OCI-LY3 (cell line): ENCODE data around the gene LAG3.

Experiments used
- H2AFZ ChIP-seq: fragments of 200-600, 300-600 bp; shearing (Covaris generic); 2 replicates; pipeline ENCODE4 v1.6.0; 2014; ENCODE audit warnings: antibody characterized with exemption, low read depth, low read length
- H3K27ac ChIP-seq: fragments of 200-600, 300-600 bp; sonication (generic); 2 replicates; pipeline ENCODE4 v1.5.1; 2014; ENCODE audit warnings: mild to moderate bottlenecking, low read length, moderate library complexity, mixed read lengths
- H3K27me3 ChIP-seq: fragments of 200-600, 300-600 bp; sonication (generic); 2 replicates; pipeline ENCODE4 v1.6.1; 2014; ENCODE audit warnings: low read depth, low read length, mixed read lengths
- H3K36me3 ChIP-seq: fragments of 200-600, 300-600 bp; sonication (generic); replicated peaks from 2 replicates; pipeline ENCODE3; 2014; ENCODE audit warnings: low read depth, low read length, mixed read lengths
- H3K4me1 ChIP-seq: fragments of 300-600, 200-600 bp; sonication (generic); 2 replicates; pipeline ENCODE4 v1.6.1; 2014; ENCODE audit warnings: low read length, mixed read lengths
- H3K4me2 ChIP-seq: fragments of 200-600, 300-600 bp; sonication (generic); 2 replicates; pipeline ENCODE4 v1.6.1; 2014; ENCODE audit warnings: low read length, mixed read lengths
- H3K4me3 ChIP-seq: fragments of 300-600, 200-600 bp; sonication (generic); 2 replicates; pipeline ENCODE4 v1.5.1; 2014; ENCODE audit warnings: antibody characterized with exemption, mild to moderate bottlenecking, low read length, moderate library complexity
- H3K79me2 ChIP-seq: fragments of 300-600, 200-600 bp; shearing (Covaris generic); 2 replicates; pipeline ENCODE4 v1.6.1; 2014; ENCODE audit warnings: mild to moderate bottlenecking, low read length, mixed read lengths
- H3K9ac ChIP-seq: fragments of 300-600, 200-600 bp; shearing (Covaris generic); 2 replicates; pipeline ENCODE4 v1.6.0; 2014; ENCODE audit warnings: mild to moderate bottlenecking, low read length, moderate library complexity
- H3K9me3 ChIP-seq: fragments of 200-600, 300-600 bp; shearing (Covaris generic); 2 replicates; pipeline ENCODE4 v1.6.1; 2014; ENCODE audit warnings: low read length, mixed read lengths; ENCODE audit not compliant: insufficient read depth
- H4K20me1 ChIP-seq: fragments of 200-600, 300-600 bp; sonication (generic); 2 replicates; pipeline ENCODE4 v1.6.1; 2016; ENCODE audit warnings: low read length, mixed read lengths; ENCODE audit not compliant: insufficient read depth
- EZH2phosphoT487 ChIP-seq: fragments of 200-600 bp; shearing (Covaris generic); IDR thresholded peaks from 2 replicates; pipeline ENCODE4 v1.6.1; 2018; ENCODE audit warnings: antibody characterized with exemption, mixed run types, low read depth
- TF ChIP-seq, protein P1 (sequence below): fragments of 200-600, 300-600 bp; sonication (generic); IDR thresholded peaks from 2 replicates; pipeline ENCODE4 v1.5.1; 2014; ENCODE audit warnings: antibody characterized with exemption, low read length, low read depth

The LAG3 gene

DNA sequence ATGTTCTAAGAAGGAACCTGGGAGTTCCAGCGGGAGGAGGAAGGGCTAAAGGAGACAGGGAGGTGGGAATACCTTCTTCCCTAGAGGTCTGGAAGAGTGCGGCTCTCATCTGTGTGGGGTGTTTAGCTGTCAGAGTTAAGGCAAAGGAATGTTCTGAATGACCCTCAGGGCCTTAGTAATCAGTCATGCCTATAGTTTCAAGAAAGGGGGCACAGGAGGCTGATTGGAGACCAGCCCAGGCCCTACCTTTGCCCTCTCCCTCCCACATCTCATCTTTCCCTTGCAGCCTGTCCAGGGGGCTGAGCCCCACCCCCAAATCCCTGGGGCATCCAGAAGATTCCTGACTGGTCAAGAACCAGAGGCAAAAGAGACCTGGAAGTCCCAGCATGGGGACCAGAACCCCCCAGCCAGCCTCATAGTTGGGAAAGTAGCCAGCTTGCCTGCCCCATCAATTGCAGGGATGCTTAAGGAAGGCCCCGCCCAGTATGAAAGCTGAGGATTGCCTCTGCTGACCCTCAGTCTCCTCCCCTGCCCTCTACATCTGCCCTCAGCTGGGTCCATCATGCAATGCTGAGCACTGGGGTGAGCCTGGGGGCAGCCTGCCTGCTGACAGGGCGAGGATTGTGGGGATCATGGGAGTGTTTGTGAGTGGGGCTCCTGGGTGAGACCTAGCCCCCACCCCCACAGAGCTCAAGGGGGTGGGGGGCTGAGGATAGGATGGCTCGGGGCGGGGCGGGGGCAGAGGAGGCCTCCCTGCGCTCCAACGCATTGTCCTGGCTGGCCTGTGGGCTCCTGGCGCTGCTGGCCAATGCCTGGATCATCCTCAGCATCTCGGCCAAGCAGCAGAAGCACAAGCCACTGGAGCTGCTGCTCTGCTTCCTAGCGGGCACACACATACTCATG lies 51.1 kb downstream of the LAG3 start:
- H3K4me3 ChIP-seq: no peak overlapping the region
- H3K4me2 ChIP-seq: no peak overlapping the region
- peaks cover 6% of the 10 kb centered on the region for H3K4me1 ChIP-seq
- no peak overlapping the region for H3K9ac ChIP-seq
- H3K79me2 ChIP-seq: no peaks in the 10 kb centered on the region
- H3K27ac ChIP-seq: no peak overlapping the region
- TF ChIP-seq EZH2phosphoT487: no peak
- TF ChIP-seq, protein P1, sequence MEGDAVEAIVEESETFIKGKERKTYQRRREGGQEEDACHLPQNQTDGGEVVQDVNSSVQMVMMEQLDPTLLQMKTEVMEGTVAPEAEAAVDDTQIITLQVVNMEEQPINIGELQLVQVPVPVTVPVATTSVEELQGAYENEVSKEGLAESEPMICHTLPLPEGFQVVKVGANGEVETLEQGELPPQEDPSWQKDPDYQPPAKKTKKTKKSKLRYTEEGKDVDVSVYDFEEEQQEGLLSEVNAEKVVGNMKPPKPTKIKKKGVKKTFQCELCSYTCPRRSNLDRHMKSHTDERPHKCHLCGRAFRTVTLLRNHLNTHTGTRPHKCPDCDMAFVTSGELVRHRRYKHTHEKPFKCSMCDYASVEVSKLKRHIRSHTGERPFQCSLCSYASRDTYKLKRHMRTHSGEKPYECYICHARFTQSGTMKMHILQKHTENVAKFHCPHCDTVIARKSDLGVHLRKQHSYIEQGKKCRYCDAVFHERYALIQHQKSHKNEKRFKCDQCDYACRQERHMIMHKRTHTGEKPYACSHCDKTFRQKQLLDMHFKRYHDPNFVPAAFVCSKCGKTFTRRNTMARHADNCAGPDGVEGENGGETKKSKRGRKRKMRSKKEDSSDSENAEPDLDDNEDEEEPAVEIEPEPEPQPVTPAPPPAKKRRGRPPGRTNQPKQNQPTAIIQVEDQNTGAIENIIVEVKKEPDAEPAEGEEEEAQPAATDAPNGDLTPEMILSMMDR: no peak
- H3K27me3 ChIP-seq: peaks cover 42% of the 10 kb centered on the region
- H3K9me3 ChIP-seq: no peaks in the 10 kb centered on the region
- H3K36me3 ChIP-seq: no peaks in the 10 kb centered on the region
- no peak overlapping the region for H2AFZ ChIP-seq
- H4K20me1 ChIP-seq: no peaks in the 10 kb centered on the region

DNA sequence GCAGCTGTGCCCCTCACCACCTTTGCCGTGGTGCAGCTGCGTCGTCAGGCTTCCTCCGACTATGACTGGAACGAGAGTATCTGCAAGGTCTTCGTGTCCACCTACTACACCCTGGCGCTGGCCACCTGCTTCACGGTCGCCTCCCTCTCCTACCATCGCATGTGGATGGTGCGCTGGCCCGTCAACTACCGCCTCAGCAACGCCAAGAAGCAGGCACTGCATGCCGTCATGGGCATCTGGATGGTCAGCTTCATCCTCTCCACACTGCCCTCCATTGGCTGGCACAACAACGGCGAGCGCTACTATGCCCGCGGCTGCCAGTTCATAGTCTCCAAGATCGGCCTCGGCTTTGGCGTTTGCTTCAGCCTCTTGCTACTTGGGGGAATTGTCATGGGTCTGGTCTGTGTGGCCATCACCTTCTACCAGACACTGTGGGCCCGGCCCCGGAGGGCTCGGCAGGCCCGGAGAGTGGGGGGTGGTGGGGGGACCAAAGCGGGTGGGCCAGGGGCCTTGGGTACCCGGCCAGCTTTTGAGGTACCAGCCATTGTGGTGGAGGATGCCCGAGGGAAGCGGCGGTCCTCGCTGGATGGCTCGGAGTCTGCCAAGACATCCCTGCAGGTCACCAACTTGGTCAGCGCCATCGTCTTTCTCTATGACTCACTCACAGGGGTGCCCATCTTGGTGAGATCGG lies 51.9 kb downstream of the LAG3 start:
- Histone ChIP-seq H3K4me3 (no peak overlapping the region), H2AFZ (no peak overlapping the region), H3K79me2 (no peaks in the 10 kb centered on the region), H3K4me1 (peaks cover 6% of the 10 kb centered on the region), H3K9me3 (no peaks in the 10 kb centered on the region), H3K27ac (no peak overlapping the region), H3K27me3 (peaks cover 42% of the 10 kb centered on the region), H3K4me2 (no peak overlapping the region), H3K36me3 (no peaks in the 10 kb centered on the region), H4K20me1 (no peaks in the 10 kb centered on the region), H3K9ac (no peak overlapping the region)
- TF ChIP-seq, protein P1: no peak
- no peak for TF ChIP-seq EZH2phosphoT487

DNA sequence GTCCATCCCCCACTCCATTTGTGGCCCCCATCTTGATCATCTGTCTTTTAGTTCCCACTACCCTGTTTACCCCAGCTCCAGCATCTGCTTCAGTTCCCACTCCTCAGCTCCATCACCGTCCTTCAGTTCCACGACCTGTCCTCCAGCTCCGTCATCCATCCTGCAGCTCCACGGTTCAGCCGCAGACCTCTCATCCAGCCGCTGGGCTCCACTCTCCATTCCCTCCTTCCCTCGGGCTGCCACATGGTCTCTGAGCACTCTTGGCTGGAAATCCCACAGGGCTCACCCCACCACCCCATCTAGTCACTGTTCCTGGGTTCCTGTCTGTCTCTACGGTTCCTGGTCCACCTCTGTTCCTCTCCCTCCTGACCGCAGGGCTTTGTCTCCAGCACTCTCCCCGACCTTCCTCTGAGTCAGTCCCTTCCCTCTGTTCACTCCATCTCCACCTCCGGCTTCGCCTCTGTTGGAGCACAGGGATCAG lies 52.6 kb downstream of the LAG3 start:
- H3K79me2 ChIP-seq: no peaks in the 10 kb centered on the region
- H3K27ac ChIP-seq: no peak overlapping the region
- H3K4me1 ChIP-seq: peaks cover 8% of the 10 kb centered on the region
- peaks cover 36% of the 10 kb centered on the region for H3K27me3 ChIP-seq
- TF ChIP-seq EZH2phosphoT487: no peak
- TF ChIP-seq, protein P1: no peak
- H3K9me3 ChIP-seq: no peaks in the 10 kb centered on the region
- no peak overlapping the region for H2AFZ ChIP-seq
- H3K4me3 ChIP-seq: no peak overlapping the region
- no peaks in the 10 kb centered on the region for H4K20me1 ChIP-seq
- no peak overlapping the region for H3K4me2 ChIP-seq
- H3K36me3 ChIP-seq: no peaks in the 10 kb centered on the region
- no peak overlapping the region for H3K9ac ChIP-seq

DNA sequence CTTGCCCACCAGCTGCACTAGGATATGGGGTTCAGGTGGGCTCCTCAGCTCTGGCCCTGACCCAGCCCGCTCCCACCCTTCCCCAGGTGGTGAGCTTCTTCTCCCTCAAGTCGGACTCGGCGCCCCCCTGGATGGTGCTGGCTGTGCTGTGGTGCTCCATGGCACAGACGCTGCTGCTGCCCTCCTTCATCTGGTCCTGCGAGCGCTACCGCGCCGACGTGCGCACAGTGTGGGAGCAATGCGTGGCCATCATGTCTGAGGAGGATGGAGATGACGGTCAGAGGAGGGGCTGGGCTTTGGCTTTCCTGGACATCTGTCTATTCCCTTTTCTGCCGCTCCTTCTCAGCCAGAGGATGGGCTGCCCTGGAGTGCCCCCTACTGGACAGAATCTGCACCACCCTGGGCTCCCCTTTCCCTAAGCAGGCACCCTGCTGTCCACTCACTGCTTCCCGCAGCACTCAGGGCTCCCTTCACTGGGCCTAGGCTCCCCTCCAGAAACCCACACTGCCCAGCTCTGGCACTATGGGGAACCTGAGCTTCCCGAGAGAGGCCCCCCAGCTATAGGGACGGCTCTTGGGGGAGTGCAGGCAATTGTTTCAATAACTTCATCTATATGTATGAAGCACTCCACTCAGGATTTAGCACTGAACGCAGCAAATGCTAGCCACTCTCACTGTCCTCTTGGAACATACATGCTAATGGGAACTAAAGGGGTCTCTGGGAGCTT lies 53.2 kb downstream of the LAG3 start:
- TF ChIP-seq, protein P1: peak; percentile 82
- no peak for TF ChIP-seq EZH2phosphoT487
- H3K4me3 ChIP-seq: no peak overlapping the region
- no peaks in the 10 kb centered on the region for H3K36me3 ChIP-seq
- no peaks in the 10 kb centered on the region for H4K20me1 ChIP-seq
- H3K79me2 ChIP-seq: no peaks in the 10 kb centered on the region
- no peak overlapping the region for H2AFZ ChIP-seq
- H3K4me2 ChIP-seq: no peak overlapping the region; the same call in 1 of the 2 replicates
- peaks cover 35% of the 10 kb centered on the region for H3K27me3 ChIP-seq
- H3K9me3 ChIP-seq: no peaks in the 10 kb centered on the region
- H3K27ac ChIP-seq: no peak overlapping the region
- H3K4me1 ChIP-seq: peaks cover 11% of the 10 kb centered on the region
- H3K9ac ChIP-seq: no peak overlapping the region
